GM21825 (cell line): Measurements from ENCODE around the gene NLRP14.

Source experiments
- ATAC-seq: cut with Tn5 transposase; IDR thresholded peaks from one replicate; pipeline ENCODE4 v1.9.1; 2021; ENCODE audit warnings: mild to moderate bottlenecking, moderate library complexity; ENCODE audit not compliant: unreplicated experiment

The NLRP14 gene, protein sequence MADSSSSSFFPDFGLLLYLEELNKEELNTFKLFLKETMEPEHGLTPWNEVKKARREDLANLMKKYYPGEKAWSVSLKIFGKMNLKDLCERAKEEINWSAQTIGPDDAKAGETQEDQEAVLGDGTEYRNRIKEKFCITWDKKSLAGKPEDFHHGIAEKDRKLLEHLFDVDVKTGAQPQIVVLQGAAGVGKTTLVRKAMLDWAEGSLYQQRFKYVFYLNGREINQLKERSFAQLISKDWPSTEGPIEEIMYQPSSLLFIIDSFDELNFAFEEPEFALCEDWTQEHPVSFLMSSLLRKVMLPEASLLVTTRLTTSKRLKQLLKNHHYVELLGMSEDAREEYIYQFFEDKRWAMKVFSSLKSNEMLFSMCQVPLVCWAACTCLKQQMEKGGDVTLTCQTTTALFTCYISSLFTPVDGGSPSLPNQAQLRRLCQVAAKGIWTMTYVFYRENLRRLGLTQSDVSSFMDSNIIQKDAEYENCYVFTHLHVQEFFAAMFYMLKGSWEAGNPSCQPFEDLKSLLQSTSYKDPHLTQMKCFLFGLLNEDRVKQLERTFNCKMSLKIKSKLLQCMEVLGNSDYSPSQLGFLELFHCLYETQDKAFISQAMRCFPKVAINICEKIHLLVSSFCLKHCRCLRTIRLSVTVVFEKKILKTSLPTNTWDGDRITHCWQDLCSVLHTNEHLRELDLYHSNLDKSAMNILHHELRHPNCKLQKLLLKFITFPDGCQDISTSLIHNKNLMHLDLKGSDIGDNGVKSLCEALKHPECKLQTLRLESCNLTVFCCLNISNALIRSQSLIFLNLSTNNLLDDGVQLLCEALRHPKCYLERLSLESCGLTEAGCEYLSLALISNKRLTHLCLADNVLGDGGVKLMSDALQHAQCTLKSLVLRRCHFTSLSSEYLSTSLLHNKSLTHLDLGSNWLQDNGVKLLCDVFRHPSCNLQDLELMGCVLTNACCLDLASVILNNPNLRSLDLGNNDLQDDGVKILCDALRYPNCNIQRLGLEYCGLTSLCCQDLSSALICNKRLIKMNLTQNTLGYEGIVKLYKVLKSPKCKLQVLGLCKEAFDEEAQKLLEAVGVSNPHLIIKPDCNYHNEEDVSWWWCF

DNA sequence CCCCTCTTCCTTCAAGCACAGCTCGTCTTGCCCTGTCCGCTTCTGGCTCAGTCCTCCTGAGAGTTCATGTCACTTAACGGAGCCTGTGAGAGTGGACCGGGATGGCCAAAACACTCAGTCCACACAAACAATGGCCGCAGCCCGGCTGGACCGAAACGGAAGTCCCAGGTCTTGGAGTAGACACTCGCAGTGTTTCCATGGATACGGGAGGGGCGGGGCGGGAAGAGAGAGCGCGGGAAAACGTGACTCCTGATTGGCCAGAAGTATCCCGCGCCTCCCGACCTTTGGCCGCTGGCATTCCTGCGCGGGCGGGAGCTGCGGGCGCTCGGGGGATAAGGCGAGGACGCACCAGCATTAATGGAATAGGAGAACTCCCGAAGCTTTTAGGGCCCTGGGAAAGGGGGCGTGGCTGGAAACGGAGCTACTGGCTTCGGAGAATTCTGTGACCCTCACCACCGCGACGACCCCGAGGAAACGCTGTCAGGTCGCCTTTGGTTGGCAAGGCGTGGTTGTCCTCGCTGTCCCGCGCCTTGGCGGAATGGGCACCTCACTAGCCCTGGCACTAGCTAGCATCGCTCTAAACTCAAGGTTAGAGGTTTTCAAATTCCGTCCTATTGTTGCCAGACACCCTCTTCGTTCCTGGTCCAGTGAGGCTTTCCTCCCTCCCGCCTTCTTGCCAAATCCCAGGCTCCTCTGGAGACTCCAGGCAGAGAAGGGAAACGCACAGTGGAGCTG lies at the start of gene NLRP14, which contains the start of gene ZNF214:
NLRP14 (plus strand) TSS at position 297 of the 735 bp plus-strand sequence. CDS start 18,108 bp downstream, outside the sequence.
ZNF214 (minus strand) TSS at position 164 of the 735 bp plus-strand sequence. CDS start 17,511 bp downstream, outside the sequence.
- no peak for ATAC-seq

DNA sequence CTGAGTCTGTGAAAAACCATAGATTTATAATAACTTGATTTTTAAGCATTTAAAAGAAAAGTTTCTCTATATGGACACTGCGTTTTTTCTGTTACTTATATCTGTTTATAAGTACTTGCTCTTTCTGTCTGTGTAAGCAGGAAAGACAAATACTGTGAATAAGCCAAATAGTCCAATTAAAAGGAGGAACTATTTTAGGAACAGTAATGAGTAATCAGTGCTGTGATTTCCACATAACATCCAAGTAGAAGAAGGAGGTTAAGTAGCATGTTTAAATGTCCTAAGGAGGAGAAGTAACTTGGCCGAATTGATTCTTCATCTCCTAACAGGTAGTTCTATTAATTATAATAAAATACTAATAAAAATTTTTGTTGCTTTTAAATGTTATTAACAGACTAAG lies 40.9 kb upstream of the NLRP14 start:
- no peak for ATAC-seq

DNA sequence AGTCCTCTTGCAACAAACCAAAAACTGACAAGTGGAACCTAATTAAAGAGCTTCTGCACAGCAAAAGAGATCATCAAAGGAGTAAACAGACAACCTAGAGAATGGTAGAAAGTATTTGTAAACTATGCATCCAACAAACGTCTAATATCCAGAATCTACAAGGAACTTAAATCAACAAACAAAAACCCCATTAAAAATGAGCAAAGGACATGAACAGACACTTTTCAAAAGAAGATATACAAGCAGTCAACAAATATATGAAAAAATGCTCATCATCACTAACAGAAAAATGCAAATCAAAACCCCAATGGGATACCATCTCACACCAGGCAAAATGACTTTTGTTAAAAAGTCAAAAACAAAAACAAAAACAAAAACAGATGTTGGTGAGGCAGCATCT lies 33.8 kb upstream of the NLRP14 start:
- no peak for ATAC-seq

DNA sequence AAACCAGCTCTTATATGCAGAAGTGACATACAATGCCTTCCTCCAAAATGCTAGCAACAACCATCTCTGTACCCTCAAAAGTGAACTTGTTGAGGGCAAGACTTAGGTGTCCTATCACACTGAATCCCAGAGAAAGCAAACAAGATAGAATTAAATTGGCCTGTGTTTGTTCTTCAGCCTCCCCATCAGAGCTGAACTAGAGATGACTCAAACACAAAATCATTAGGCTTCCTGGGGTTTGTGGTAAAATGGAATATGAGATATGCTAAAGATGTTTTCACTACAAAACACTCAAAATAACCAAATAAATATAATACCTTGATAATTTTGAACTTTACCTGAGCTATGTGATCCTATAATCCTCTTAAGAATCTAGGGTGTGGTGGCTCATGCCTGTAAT lies 31.8 kb upstream of the NLRP14 start:
- ATAC-seq = no peak

DNA sequence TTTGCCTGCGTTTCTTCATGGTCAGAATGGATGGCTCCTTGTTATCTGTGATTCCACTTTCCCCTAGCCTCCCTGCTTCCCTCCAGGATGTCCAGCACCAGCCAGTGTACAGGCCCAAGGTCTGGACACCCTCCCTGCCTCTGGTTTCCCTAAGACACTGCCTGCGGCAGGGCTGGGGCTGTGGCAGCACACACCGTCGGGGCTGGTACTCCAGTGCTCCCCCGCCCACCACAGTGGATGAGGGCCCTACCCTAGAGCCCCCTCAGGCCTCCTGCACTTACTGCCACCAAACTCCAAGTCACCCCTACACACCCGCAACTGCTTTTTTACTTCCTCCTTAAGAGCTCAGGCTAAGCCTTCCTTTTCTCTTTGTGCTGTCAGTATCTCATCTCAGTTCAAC lies 29.1 kb upstream of the NLRP14 start:
- ATAC-seq = no peak

DNA sequence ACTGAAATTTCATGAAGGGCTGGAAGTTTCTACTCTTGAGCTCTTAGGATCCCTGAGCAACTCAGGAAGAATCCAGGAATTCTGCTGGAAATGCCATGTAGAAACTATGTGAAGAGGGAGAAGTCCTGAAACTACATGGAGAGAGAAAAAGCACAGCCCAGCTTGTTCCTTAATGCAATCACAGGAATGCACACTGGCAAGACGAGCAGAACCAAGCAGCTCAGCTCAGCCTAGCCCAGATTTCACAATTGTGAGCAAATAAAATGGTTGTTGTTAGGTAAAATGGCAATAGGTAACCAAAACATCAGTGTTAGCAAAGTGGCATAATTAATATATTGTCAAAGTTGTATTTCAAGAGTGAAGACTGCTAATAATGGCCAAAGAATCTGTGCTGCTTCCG lies 28.3 kb upstream of the NLRP14 start:
- ATAC-seq = no peak

DNA sequence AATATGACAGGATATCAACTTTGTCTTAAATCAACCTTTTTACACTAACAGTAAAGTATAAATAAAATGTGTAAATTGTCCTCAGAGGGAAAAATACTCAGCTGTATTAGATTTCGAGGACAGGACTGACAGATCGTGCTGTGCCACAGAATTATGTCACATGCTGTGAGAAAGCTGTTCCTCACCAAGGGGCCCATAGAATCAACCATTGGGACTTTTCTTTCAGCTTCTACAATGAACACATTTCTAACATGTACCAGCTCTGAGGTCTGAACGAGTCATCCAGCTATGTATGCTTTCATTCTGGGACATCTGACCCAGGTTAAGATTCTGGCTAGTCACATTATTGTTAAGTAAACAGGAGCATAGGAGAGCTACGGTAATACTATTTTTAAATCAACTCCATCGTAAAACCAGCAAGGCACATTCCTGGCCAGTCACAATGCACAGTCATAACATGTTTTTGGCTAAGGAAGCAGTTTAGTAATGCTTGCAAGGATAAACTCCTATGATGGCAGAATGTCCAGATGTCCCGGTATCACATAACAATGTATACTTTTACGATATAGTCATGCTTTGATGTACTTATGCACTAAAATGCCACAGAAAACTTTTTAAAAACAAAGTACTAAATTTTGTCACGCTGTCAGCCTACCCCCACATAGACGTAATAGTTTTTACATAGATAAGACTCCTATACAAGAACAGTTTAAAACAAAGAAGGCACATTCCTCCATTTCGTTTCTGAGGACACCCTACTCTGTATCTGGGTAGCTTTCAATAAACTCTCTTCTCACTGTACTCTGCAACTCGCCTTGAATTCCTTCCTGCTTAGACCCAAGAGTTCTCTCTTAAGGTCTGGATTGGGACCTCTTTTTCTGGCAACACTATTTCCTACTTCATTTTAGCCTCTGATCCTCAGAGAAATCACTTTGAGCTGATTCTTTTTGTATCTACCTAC lies 27.5 kb upstream of the NLRP14 start:
- ATAC-seq = no peak

DNA sequence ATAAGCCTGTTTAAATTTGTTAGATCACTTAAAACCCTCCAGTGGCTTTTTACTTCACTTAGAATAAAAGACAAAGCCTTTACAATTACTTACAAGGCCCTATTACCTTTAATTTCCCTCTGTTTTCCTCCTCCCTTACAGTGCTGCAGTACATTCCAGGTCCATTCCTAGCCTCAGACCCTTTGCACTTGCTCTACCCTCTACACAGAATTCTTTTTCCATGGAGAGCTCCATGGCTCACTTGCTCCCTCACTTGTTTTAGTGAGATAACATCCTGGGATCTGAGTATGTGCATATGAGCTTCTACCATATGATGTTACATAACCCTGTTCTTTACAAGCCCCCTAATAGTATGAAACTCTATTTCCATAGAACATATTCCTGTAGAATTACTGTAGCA lies 24.6 kb upstream of the NLRP14 start:
- no peak for ATAC-seq

DNA sequence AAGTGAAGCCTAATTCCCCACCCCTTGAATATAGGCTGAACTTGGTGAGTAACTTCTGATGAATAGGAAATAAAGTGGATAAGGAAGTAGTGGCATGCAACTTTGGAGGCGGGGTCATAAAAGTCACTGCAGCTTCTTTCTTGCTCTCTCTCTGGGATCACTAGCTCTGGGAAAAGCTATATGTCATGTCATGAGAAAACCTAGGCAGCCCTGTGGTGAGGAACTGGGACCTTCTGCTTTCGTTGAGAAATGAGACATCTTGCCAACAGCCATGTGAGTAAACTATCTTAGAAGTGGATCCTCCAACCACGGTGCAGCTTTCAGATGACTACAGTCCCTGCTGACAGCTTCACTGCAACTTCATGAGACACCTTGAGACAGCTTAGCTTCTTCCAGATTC lies 15.8 kb upstream of the NLRP14 start:
- no peak for ATAC-seq

DNA sequence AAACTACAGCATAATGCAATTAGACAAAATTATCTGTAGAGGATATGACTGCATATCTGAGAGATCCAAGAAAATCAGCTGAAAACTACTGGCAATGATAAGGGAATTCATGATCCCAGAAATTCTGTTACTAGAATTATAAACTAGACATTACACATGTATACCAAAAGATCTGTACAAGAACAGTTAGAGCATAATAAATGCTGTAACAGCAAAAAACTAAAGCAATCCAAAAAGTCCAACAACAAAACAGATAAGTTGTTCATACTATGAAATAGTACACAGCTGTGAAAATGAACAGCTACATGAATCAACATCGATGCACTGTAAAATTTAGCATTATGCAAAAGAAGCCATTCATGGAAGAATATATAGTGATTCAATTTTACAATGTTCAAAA lies 6.2 kb upstream of the NLRP14 start:
- no peak for ATAC-seq

DNA sequence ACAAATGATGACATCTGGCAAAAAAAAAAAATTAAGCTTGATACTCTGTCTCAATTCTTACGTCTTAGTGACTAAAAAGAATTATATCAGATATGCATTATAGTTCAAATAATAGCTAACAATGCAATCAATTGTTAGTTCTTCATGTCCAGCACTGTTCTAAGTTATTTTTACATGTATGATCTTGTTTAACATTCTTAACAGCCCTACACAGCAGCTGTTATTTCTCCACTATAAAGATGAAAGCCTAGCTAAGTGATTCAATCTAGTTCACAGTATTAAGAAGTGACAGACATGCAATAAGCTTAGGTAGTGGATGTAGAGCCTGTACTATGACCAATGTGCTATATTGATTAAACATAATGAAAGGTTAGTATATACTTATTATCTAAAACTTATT lies 4.3 kb upstream of the NLRP14 start:
- no peak for ATAC-seq

DNA sequence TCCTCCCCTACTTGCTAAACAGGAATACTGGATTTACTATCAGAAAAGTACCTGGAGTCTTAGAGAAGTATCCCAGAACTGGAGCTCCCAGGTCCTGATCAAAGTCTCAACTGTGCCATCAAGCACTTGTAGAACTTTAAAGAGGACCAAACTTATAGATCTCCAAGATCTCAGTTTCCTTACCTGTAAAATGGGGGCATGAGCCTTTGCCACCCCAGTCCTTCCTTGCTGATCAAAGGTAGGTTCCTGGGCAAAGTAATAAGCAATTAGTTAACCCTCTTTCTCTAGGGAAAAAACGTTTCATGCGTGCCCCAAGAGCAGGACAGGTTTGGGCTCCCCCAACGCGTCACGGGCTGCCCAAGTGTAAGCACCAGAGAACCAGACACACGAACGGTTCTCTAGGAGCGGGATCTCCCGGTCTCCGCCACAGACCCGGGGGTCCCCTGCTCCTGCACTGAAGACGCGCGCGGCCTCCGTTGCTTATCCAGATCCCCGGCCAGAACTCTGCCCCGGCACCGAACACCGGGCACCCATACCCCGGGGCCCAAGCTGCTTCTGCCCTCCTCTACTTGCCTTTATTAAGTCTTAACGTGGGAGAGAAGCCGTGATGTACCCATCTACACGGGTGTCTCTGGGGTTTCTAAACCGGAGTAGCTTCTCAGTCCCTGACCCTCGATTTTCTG lies 638 bp upstream of the NLRP14 start:
- no peak for ATAC-seq

DNA sequence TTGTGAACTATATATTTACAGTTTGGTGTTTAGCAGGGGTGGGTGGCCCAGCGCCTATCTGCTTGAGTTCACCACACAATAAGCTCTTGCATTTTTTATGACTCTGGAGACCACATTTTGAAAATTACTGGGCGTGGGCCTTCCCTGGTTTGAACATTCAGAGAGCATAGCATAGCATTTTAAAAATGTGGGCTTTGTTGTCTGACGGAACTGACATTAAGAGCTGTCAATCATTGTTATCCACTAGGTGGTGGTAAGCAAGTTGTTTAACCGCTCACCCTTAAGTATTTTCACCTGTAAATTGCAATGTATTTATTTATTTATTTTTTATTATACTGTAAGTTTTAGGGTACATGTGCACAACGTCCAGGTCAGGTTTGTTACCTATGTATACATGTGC lies 1.0 kb downstream of the NLRP14 start:
- ATAC-seq = no peak

DNA sequence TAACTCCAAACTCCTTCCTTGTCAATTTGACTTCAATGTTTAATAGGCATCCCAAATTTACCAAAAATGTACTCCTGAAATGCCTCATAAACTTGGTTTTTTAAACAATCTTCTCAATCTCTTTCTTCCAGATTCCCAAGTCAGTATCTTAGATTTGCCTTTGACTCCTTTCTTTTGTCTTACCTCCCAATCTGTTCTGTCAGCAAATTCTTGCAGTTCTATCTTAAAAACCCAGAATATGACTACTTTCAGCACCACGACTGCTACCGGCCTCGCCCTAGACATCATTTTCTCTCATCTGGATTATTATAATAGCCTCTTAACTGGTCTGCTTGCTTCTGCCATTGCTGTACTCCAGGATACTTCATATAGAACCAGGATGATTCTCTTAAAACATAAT lies 7.9 kb downstream of the NLRP14 start:
- ATAC-seq = no peak

DNA sequence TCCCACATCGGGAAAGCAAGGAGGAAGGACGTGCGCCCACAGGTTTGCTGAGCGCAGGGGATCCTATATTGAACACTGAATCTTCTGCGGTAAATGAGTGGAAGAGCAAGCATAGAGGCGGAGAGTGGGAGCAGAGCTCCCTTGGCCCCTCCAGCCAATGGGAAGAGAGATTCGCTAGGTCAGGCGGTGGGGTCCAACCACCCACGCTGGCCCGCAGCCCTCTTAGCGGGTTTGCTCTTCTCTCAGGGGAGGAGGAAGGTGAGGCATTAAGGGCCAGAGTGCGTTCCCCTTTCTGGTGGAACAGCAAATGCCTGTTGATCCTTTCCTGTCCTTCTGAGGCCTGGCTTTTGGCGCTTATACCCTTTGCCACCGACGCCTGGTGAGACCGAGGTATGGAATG lies 10.6 kb downstream of the NLRP14 start:
- ATAC-seq = no peak

DNA sequence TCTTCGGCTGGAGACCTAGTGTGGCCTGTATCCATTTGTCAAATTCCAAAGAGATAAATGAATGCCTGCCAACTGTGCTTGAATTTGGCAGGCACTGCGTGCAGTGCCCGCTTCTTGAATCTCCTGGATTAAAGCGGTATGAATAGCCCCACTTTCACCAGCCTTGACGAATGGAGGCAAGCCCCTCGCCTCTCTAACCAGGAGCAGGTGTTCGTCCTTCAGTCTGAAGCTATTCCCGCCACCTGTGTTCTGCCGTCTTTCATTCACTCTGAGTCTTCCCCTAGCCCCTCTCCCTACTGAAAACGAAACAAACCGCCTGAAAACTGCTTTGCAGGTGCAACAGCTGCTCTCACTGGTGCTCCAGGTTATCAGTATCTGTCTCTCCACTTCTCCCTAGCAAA lies 11.2 kb downstream of the NLRP14 start:
- no peak for ATAC-seq

DNA sequence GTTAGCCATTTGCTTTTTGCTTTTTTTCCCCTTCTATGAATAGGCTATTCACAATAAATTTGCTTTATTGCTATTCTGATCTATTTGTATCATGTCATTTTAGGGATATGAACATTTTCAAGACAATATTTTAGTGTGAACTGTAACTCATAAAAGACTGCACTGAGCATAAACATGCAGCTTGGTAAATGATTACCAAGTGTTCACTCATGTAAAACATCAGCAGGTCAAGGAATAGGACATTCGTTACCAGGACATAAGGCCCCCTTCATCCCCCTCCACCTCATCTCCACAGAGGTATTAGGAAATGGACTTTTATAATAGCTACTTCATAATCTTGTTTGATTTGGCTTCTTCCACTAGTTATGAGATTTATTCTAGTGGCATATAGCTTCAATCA lies 12.4 kb downstream of the NLRP14 start:
- no peak for ATAC-seq

DNA sequence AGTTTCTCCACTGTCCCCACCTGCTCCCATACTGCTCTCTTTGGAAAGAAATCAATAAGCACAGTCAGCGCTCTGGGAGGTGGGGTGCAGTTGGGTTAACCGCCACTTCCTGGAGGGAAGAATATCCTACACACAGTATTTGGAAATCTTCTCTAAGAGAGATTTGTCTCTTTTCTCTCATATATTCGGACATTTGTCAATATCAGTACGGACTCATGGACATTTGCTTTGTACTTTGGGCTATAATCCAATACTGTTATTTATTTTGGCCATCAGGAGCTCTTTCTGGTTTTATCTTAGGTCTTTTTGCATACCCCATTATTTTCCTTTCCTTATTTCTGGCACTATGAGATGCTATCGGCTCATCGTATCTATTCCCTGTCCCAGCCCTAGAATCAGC lies 13.7 kb downstream of the NLRP14 start:
- no peak for ATAC-seq
